ENCODE data around the gene TIMM13.
"Not testable (repeated sequence)": the region's sequence is repeated elsewhere in the genome, so short reads cannot be mapped to it uniquely, and the experiment has no call there.

Gene TIMM13

GRCh38 chr19:2417881-2418406 lies 9.4 kb downstream of the TIMM13 start:
- Histone ChIP-seq H3K27ac (no peak overlapping the region), H3K27me3 (ENCODE audit: insufficient read depth, low read depth) (no peaks in the 10 kb centered on the region), H3K36me3 (ENCODE audit: insufficient read depth) (no peaks in the 10 kb centered on the region), H2AFZ (ENCODE audit: low read depth) (no peak overlapping the region), H3K9ac (no peak overlapping the region), H3K4me1 (ENCODE audit: low read depth, poor library complexity, severe bottlenecking) (no peaks in the 10 kb centered on the region), H3K79me2 (ENCODE audit: insufficient read depth, low read depth) (no peaks in the 10 kb centered on the region; the same call in 1 of the 2 replicates), H4K20me1 (ENCODE audit: insufficient read depth) (no peaks in the 10 kb centered on the region), H3K4me3 (IDR thresholded peaks at IDR 0.05; ENCODE audit: insufficient read depth, low read depth, low read length) (no peak overlapping the region), H3K4me2 (no peak overlapping the region)
- TF ChIP-seq CTCF (conservative IDR thresholded peaks at IDR 0.05; ENCODE audit: low read depth, low read length): no peak

DNA sequence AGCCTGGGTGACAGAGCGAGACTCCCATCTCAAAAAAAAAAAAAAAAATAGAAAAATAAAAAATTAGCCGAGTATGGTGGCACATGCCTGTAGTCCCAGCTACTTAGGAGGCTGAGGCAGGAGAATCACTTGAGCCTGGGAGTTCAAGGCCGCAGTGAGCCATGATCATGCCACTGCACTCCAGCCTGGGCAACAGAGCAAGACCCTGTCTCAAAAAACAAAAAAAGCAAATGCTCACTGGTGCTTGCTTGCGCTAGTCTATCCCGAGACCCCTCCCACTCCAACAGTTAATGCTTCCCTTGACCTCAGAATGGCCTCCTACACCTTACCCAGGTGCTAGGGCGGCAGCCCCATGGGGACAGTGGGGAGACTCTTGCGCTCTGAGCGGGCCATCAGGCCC lies 9.9 kb downstream of the TIMM13 start:
- not testable (repeated sequence) for H4K20me1 ChIP-seq (ENCODE audit: insufficient read depth); H3K36me3 ChIP-seq (ENCODE audit: insufficient read depth)

DNA sequence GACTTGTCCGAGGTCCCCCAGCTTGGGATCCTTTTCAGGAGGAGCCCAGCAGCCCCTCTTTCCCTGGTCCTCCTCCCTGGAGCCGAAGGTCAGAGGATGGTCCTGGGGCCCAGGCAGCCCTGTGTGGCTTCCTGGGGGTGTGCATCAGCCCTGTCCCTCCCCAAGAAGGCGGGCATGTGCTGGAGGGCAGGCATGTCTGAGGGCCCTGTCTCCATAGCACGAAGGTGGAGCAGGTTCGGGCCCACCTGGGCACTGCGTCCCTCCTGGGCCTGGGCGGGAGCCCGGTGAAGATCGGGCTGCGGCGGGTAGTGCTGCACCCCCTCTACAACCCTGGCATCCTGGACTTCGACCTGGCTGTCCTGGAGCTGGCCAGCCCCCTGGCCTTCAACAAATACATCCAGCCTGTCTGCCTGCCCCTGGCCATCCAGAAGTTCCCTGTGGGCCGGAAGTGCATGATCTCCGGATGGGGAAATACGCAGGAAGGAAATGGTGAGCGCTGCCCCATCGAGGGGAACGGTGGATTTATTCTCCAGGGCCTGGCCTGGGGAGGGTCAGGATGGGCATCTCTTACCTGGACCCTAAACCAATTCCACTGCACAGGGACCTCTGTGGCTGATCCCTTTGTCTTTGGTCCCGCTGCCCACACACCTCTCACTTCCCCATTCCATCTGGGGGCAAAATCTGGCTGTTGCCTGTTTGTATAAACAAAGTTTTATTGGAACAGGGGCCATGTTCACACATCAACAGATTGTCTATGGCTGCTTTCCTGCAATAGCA lies 10.9 kb downstream of the TIMM13 start:
- Histone ChIP-seq H2AFZ (ENCODE audit: low read depth) (no peak overlapping the region), H3K27ac (no peak overlapping the region), H3K27me3 (ENCODE audit: insufficient read depth, low read depth) (no peaks in the 10 kb centered on the region), H4K20me1 (ENCODE audit: insufficient read depth) (no peaks in the 10 kb centered on the region), H3K4me1 (ENCODE audit: low read depth, poor library complexity, severe bottlenecking) (no peaks in the 10 kb centered on the region), H3K9ac (no peak overlapping the region), H3K79me2 (ENCODE audit: insufficient read depth, low read depth) (no peaks in the 10 kb centered on the region; the same call in 1 of the 2 replicates), H3K36me3 (ENCODE audit: insufficient read depth) (no peaks in the 10 kb centered on the region), H3K4me2 (no peak overlapping the region), H3K4me3 (IDR thresholded peaks at IDR 0.05; ENCODE audit: insufficient read depth, low read depth, low read length) (no peak overlapping the region)
- no peak for TF ChIP-seq CTCF (conservative IDR thresholded peaks at IDR 0.05; ENCODE audit: low read depth, low read length)

More for the DNA sequence above, 9.9 kb downstream of the TIMM13 start:
- H3K9ac ChIP-seq; H3K4me3 ChIP-seq (IDR thresholded peaks at IDR 0.05; ENCODE audit: insufficient read depth, low read depth, low read length); H3K4me1 ChIP-seq (ENCODE audit: low read depth, poor library complexity, severe bottlenecking); H3K27me3 ChIP-seq (ENCODE audit: insufficient read depth, low read depth); H2AFZ ChIP-seq (ENCODE audit: low read depth); H3K27ac ChIP-seq; H3K4me2 ChIP-seq; H3K79me2 ChIP-seq (ENCODE audit: insufficient read depth, low read depth): not testable (repeated sequence)

DNA sequence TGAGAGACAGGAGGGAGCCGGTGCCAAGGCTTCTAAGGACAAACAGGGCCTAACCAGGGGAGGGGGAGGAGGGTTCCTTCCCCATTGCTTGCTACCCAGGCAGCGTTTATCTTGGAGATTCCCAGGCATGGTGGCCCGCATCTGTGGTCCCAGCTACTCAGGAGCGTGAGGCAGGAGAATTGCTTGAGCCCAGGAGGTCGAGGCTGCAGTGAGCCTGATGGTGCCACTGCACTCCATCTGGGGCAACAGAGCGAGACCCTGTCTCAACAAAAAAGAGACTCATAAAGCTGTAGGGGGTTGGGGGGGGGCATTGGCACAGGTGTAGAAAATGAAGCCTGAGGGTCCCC lies 11.4 kb downstream of the TIMM13 start:
- H3K9ac ChIP-seq: no peak overlapping the region
- TF ChIP-seq CTCF (conservative IDR thresholded peaks at IDR 0.05; ENCODE audit: low read depth, low read length): no peak
- no peak overlapping the region for H3K27ac ChIP-seq

More for the DNA sequence above, 11.4 kb downstream of the TIMM13 start:
- Histone ChIP-seq H2AFZ (ENCODE audit: low read depth) (no peak overlapping the region), H3K27me3 (ENCODE audit: insufficient read depth, low read depth) (no peaks in the 10 kb centered on the region), H3K4me1 (ENCODE audit: low read depth, poor library complexity, severe bottlenecking) (no peaks in the 10 kb centered on the region), H3K36me3 (ENCODE audit: insufficient read depth) (no peaks in the 10 kb centered on the region), H3K4me2 (no peak overlapping the region), H3K4me3 (IDR thresholded peaks at IDR 0.05; ENCODE audit: insufficient read depth, low read depth, low read length) (no peak overlapping the region), H3K79me2 (ENCODE audit: insufficient read depth, low read depth) (no peaks in the 10 kb centered on the region; the same call in 1 of the 2 replicates), H4K20me1 (ENCODE audit: insufficient read depth) (no peaks in the 10 kb centered on the region)
